Stromal cell of bone marrow (primary cell): ENCODE results near the gene CFAP45.
A peak's percentile ranks its signal among the peaks of the same experiment; 100 is the strongest.

Experiments
- DNase-seq: peaks from one replicate; pipeline ENCODE4 v3.0.0-alpha.2; 2012; ENCODE audit warnings: low read depth

The CFAP45 gene

DNA sequence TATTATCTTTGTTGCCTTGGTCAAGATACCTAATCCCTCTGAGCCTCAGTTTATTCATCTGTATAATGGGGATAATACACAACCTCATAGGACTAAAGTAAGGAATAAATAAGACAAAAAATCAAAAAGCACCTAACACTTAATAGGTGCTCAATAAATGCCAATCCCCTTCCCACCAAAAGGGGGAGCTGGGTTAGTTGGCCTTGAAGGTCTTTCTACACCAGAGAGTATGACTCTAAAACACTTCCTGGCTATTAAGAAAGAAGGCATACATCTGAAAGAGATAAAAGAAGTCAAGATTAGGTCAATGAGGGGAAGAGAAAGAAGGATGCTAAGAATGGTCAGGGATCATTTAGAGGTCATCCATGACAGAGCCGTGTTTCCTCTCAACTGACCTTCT lies 48.6 kb downstream of the CFAP45 start:
- no peak for DNase-seq

DNA sequence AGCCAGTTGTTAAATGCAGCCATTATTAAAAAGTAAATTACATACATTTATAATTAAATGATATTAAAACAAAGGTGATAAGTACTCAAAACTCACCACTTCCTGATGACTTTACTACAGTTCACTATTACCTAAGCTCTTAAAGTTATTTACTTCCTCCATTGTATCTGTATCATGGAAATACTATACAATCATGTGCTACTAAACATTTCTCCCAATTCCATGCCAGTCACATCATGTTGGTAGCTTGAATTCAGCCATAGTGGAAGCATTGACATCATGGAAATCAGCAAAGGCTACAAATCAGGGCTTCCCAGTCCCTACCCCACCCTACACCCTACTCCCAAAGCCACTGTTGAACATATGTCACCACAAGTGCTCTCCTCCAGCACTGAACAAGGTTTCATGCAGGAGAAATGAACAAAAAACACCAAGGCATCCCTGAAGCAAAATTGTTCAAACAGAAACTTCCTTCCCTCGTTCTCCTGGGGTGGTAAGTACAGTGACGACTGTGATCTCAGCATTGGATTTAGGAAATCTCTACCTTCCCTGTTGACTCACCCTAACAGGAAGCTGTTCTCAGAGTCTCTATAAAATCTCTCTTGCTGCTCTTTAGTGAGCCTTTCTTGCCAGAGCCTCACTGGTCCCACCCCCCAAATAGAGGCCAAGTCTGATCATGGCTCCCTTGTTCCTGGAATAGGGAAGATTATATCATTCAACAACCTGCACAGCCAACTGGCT lies 50.2 kb downstream of the CFAP45 start:
- DNase-seq = no peak

DNA sequence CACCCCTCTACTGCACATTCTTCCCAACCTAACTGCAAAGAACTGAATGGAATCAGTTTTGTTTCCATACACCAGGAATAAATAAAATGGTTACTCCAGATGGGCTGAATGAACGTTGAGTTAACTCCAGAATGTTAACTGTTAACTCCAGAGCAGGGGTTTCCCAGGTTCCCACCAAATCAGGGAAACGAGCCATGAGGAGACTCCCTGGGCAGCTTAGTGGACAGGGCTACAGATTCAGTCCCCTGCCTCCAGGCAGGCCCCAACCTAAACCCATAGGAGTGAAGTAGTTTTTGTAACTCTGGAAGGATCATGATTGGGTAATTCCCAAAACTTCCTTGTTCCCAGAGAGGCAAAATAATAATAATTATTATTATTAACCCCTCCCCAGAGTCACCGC lies 51.6 kb downstream of the CFAP45 start:
- no peak for DNase-seq

DNA sequence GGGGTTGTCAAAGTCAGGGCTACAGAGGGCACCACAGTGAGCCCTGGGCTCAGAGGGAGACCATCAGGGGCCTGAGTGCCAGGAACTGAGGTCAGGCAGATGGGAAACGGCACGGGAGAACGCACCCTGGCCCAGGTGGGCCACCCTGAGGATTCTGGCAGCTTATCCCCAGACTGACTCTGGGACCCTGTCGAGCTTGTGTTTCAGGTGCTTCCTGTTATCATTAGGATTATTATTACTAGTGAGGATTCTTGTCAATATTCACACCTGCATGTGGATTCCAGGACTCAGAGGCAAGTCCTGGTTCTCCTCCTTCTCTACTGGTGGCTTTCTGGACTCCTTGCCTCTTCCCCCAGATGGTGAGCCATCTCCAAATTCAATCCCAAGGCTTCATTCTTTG lies 52.7 kb downstream of the CFAP45 start:
- no peak for DNase-seq

DNA sequence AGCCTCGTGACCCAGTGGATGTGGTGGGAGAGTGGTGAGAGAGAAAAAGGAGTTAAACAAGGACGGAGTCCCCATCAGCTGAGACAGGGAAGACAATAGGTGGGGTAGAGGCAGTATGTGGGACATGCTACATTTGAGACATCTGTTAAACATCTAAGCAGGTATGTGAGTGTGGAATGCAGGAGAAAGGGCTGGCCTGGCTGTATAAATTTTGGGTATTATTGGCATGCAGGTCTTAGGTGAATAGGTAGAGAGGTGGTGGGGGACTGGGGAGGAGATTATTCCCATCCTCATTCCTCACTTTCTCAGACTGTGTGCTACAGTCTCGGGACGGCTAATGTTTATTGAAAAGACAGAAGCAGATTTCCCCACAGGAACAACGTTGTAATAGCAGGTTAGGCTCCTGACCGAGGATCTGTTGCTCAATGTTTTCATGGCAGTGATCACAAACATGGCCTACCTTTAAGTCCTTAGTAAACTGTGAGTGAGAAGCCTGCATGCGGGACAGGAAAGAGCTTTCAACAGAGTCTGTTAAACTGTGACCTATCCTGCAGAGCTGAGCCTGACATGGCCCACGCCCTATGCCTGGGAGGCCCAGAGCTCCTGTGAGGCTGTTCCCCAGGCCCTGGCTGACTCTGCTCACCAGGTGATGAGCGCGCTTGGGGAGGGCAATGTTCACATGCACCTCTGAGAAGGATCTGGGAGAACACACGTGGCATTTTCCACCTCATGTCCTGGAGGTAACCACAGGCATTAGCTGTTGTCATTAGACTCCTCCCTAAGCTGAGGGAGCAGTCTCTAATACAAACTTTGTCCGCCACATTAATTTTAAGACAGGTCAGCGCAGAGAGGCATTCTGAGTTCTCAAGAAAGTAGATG lies 54.0 kb downstream of the CFAP45 start:
- no peak for DNase-seq

DNA sequence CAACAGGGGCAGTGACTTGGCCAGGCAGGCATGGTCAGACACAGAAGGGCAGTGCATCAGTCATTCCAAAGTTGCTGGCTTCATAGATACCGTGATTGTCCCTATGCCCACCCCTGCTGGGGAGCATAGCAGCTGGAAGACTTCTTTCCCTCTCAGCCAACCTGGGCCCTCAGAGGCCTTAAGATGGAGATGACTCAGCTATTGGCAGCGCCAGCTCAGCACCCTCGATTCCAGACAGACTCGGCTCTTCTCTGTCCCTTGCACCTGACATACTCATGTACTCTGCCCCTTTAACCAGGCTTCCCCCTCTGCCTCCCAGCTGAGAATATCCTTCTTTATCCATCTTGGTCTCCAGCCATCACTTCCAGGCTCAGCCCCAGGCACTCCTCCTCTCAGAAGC lies 56.5 kb downstream of the CFAP45 start:
- no peak for DNase-seq

DNA sequence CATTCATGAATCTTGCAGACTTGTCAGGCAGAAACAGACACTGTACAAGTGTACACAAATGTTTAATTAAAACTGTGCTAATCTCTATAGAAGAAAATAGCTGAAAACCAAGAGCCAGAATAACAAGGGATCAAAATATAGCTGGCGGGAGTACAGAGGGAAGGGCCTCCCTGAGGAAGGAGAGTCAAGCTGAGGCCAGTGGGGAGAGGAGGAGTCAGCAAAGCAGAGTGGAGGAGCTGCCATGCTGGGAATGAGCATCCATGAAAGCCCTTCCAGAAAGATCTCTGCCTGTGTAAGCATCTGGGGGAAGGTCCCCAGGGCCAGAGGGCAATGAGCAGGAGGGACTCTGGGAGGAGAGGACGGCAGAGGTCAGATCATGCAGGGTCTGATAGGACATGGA lies 58.2 kb downstream of the CFAP45 start:
- no peak for DNase-seq

DNA sequence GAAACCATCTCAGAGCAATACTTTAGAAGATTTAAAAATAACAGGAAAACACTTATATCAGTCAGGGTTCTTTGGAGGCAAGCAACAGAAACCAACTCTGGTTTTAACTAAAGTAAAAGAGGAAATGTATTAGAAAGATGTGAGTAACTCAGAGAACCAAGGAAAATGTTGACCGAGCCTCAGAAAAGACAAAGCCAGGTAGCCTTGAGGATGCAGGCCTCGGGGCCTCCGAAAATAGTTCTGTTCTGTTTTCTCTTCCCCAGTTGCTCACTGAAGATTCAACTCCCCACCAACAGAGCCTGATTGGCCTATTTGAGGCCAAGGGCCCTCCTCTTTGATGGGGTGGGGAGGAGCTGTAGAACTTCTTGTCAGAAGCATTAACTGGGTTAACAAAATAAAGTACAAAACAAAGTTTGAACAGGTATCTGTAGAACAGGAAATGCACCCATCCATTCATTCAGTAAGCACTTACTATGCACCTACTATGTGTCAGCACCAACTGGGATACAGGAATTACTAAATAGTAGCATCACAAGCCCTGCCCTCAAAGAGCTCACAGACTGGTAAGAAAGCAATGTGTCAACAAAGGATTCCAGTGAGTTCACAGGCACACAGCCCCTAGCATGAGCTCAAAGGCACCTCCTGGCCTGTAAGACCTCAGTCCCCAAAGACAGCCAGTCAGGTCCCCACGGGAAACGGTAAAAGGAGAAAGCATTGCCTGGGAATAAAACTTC lies 60.7 kb downstream of the CFAP45 start:
- DNase-seq = no peak

DNA sequence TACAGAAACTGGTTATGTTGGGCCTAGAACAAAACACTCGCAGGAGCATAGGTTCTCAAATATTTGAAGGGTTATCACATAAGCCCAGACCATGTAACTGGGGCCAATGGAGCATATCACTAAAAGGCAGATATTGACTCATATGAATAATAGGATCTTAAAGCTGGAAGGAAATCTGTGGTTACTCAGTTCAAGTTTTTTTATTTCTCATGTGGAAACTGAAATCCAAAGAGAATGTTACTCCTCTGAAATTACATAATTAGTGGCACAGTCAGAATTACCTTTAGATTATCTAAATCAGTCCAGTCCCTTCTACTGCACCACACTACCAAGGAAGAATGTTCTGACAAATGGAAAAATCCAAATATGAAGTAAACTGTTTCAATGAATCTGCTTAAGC lies 61.2 kb downstream of the CFAP45 start:
- DNase-seq = no peak

DNA sequence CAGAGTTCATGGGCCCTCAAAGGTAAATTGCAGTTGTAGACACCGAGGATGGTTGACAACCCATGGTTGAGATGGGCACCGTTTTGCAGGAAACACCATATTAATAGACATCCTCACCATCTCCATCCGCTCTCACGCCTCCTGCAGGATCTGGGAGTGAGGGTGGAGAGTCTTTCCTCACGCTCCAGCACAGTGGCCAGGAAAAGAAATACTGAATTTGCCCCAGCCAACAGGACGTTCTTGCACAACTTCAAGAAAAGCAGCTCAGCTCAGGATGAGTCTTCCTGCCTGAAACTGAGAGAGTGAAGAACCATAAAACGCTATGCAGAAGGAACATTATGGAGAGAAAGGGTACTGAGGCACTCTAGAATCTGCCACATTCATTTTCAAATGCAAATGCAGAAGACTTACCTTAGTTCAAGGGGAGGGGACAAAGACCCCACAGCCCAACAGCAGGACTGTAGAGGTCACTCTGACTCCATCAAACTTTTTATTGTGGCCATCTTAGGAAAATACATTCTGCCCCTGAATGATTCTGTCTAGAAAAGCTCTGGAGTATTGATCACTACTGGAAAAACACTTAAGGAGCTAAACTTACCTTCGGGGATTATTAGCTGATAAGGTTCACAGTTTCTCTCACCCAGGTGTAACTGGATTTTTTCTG lies 64.0 kb downstream of the CFAP45 start:
- no peak for DNase-seq

DNA sequence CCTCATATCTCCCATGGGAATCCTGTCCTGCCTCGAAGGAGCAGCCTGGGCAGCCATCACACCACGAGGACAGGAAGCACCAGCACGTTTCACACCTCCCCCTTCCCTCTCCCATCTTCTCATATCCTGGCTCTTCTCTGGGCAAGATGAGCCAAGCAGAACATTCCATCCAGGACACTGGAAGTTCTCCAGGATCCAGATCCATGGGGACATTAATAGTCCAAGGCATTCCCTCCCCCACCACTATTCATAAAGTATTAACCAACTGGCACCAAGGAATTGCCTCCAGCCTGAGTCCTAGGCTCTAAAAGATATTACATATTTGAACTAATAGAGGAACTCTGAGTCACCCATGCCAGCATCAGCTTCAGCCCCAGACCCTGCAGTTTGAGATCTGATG lies 64.6 kb downstream of the CFAP45 start:
- no peak for DNase-seq

DNA sequence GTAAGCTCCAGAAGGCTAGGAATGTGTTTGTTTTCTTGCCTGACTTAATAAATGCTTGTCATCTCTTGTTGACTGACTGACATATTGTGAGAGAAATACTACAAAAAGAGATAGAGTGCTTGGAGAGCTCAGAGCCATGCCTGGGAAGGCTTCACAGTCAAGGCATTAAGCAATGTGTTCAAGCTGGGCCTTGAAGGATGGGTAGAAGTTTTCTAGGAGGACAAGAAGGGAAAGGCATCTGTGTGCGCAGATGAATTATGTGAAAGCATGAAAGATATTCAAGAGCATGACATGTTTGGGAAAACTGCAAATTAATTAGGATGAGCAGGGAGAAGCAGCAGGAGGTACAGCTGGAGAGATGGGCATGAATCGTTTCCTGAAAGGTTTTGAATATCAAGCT lies 67.7 kb downstream of the CFAP45 start:
- DNase-seq = no peak

DNA sequence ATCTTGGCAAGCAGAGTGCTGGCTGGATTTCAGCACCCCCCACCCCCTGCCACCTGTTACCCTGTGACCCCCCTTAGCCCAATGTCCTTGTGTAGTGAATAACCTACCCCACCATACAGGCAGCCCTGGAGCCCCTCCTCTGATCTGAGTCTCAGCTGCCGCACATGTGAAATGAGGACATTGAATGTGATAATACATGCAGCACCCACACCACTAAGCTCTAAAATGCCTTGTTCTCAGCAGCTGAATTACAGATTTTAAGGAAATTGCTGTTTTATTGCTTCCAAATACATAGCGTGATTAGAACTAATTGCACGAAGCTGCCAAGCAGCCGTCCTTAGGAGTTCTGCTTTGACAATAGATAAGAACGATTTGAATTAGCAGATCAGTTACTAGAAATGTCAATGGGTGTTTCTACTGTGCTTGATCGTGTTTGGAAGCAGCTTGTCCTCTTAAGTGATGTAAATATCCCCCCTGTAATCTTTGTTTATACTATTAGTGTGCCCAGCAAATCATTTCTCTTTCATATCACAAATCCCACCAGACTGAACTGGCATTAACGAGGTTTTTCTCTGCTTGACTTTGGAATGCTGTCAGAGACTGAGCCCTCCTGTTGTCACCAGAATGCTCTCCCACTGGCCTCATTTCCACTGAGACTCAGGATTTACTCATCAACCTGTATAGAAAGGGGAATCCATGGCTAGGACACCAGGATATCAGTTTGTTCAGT lies 68.4 kb downstream of the CFAP45 start:
- no peak for DNase-seq

DNA sequence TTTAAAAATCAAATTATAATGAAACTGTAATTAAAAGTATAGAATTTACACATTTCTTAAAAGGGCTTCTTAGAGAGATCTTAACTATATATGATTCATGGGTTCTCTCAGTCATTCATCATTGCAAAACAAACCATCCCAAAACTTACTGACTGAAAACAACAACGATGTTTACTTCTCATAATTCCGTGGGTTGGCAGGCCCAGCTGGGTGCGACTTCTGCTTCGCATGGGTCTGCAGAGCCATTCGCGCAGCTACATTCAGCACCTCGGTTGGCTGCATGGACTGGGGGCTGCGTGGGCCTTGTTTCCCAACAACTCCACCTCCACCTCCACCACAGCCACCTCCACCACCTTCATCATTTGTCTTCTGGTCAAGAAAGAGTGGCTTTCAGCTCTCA lies 69.2 kb downstream of the CFAP45 start:
- no peak for DNase-seq

DNA sequence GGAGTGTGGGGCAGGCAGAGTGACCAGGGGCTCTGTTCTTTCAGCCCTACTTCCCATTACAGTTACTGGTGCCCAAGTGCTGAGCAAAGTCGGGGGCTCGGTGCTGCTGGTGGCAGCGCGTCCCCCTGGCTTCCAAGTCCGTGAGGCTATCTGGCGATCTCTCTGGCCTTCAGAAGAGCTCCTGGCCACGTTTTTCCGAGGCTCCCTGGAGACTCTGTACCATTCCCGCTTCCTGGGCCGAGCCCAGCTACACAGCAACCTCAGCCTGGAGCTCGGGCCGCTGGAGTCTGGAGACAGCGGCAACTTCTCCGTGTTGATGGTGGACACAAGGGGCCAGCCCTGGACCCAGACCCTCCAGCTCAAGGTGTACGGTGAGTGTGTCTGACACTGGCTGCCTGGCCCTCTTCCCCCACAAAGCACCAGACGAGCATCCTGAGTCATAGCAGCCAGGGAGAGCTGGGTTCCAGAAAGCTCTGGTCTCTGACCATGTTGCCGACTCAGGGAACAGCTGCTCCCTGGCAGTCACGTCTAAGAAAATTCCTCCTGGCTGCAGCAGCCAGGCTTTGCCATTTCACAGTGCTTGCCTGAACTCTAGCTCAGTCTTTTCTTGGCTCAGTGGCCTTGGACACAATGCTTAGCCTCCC lies 70.0 kb downstream of the CFAP45 start:
- DNase-seq = peak; percentile 66

DNA sequence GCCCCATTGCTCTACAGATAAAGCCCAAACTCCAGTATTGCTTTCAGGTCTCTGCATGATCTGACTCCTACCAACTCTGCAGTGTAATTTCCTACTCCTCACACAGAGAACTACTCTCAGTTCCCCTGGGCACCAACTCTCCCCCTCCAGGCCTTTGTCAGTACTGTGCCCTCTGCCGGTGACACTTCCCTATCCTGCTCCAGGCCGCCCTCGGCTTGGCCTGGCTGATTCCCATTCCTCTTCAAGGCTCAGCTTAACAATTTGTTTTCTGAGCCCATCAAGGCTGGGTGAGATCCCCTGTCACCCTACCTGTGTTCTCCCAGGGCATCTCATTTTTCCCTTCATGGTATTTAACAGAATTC lies 70.7 kb downstream of the CFAP45 start:
- no peak for DNase-seq

DNA sequence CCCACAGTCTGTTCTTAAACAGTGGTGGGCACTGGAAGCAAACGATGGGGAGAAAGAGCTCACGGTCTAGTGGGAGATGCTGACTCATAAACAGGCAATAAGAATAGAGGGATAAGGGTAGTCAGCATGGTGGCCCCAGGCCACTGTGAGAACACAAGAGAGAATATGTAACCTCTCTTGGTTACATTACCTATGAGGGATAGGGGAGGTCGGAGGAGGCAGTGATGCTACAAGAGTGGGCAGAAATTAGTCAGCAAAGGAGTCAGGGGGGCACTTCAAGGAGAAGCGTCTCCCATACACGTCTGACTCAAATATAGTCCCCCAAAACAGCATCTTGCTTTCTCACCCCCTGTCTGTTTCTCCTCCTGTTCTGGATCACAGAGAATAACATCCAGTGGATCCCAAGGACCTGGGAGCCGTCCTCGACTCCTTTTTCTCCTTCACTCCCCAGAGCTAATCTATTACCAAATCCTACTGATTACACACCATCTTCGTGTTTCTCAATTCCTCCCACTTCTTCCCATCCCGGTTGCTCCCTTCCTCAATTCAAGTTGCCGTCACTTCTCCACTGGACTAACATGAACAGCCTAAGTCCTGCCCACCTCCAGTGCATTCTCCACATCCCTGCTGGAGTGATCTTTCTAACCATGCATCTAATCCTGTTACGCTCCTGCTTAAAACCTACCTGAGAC lies 71.2 kb downstream of the CFAP45 start:
- no peak for DNase-seq

DNA sequence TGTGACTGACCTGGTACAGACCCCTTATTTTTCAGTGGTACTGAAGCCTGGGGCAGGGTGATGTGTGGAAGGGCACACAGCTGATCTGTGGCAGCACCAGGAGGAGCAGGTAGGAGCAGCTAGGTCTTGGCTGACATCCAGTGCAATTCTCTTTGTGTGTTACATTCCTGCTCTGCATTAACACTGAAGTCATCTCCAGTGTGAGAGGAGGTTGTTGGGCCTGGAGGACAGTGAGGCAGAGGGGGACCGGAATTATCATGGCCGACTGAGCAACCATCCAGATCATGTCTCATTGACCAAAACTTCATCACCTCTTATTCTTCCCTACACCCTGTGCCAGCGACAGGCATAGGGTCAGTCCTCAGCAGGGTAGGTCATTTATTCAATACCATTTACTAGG lies 71.8 kb downstream of the CFAP45 start:
- no peak for DNase-seq

DNA sequence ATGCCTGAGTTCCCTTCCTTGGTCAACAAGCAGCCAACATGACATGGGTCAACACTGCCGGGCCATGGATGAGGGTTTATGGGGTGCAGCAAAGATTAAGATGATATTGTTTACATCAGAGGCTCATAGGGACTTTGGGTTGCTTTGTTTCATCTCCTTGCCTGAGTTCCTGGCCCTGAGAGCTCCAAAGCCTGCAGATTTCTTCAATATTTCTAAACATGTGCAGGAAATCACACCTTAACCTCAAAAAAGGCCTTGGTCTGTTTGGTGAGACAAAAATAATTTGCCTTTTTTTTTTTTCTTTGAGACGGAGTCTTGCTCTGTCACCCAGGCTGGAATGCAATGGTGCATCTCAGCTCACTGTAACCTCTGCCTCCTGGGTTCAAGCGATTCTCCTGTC lies 72.4 kb downstream of the CFAP45 start:
- DNase-seq = no peak

DNA sequence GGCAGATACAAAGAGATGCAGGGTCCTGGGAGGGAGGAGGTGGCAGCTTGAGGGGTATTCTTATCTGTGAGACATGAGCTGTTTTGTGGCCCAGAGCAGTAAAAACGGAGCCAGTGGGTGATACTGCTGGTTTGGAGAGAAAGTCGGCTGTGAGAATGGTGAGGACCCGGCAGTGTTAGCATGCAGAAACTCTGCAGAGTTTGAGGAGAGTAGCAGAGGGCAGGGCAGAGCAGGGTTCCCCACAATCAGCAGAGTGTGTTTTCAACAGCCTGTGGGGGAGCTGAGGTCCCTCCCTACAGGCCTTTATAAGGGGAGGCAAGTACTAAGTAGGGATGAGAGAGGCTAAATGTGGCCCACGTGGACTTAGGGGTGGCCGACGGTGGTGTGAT lies 72.9 kb downstream of the CFAP45 start:
- no peak for DNase-seq
